SK-N-SH (cell line): Measurements from ENCODE around the gene LTBP1. TPM values are rescaled to one million over a fixed set of nuclear protein-coding genes. Genes with fewer than 3 reads are reported as not detected.

Experiments used
- CTCF ChIA-PET: fragments of 300-600, 350-600 bp; formaldehyde crosslinking; extraction: SDS; loops from one replicate; lab custom pipeline; 2021; lab: Yijun Ruan, JAX
- POLR2A ChIA-PET: fragments of 350-600 bp; sonication (Branson Sonifier 250); formaldehyde crosslinking; extraction: SDS; loops from one replicate; lab custom pipeline; 2020; ENCODE audit warnings: antibody characterized with exemption, inconsistent platforms; lab: Yijun Ruan, JAX
- DNase-seq: peaks from one replicate; pipeline ENCODE4 v3.0.0; 2012
- H2AFZ ChIP-seq: fragments of 200-600 bp; sonication (generic); 2 replicates; pipeline ENCODE4 v1.8.1; 2016; ENCODE audit warnings: antibody characterized with exemption, mild to moderate bottlenecking, low read depth
- H3F3A ChIP-seq: fragments of 200-600 bp; sonication (generic); replicated peaks from 2 replicates; pipeline ENCODE3; 2016; ENCODE audit warnings: antibody characterized with exemption, mild to moderate bottlenecking; ENCODE audit not compliant: insufficient read depth
- H3K27ac ChIP-seq, 2 experiments: fragments of 200-500 bp in 1 of 2; fragments of 200-600 bp in 1 of 2; sonication (Bioruptor generic) in 1 of 2; sonication (generic), shearing (Covaris generic) in 1 of 2; 2 replicates each; pipeline versions ENCODE4 v1.5.1 to v1.6.1; 2014 to 2016; ENCODE audit warnings: low read depth in 2 of 2, inconsistent platforms in 1 of 2, low read length in 1 of 2, mild to moderate bottlenecking in 1 of 2, mixed read lengths in 1 of 2
- H3K27me3 ChIP-seq: fragments of 200-600 bp; sonication (generic), shearing (Covaris generic); 2 replicates; pipeline ENCODE4 v1.6.1; 2016; ENCODE audit warnings: mixed run types; ENCODE audit not compliant: insufficient read depth
- H3K36me3 ChIP-seq, 2 experiments: fragments of 200-500 bp in 1 of 2; fragments of 200-600 bp in 1 of 2; sonication (Bioruptor generic) in 1 of 2; sonication (generic) in 1 of 2; replicated peaks in 1 of 2; 2 replicates each; pipeline versions ENCODE3 to v1.5.1; 2014 to 2016; ENCODE audit warnings: low read length in 1 of 2, mild to moderate bottlenecking in 1 of 2; ENCODE audit not compliant: insufficient read depth in 2 of 2, control insufficient read depth in 1 of 2
- H3K4me1 ChIP-seq, 2 experiments: fragments of 200-500 bp in 1 of 2; fragments of 200-600 bp in 1 of 2; sonication (Bioruptor generic) in 1 of 2; sonication (generic), shearing (Covaris generic) in 1 of 2; 2 replicates each; pipeline versions ENCODE4 v1.5.1 to v1.6.1; 2014 to 2016; ENCODE audit warnings: low read depth in 1 of 2, low read length in 1 of 2, mixed run types in 1 of 2; ENCODE audit not compliant: insufficient read depth in 2 of 2, control insufficient read depth in 1 of 2
- H3K4me2 ChIP-seq: fragments of 200-600 bp; sonication (generic), shearing (Covaris generic); 2 replicates; pipeline ENCODE4 v1.6.1; 2017; ENCODE audit warnings: mixed run types
- H3K4me3 ChIP-seq, 2 experiments: fragments of 200-500 bp in 1 of 2; fragments of 200-600 bp in 1 of 2; sonication (Bioruptor generic) in 1 of 2; sonication (generic), shearing (Covaris generic) in 1 of 2; 2 replicates each; pipeline versions ENCODE4 v1.5.1 to v1.8.1; 2014 to 2016; ENCODE audit warnings: low read depth in 2 of 2, inconsistent platforms in 1 of 2, low read length in 1 of 2, mild to moderate bottlenecking in 1 of 2, mixed read lengths in 1 of 2, moderate library complexity in 1 of 2
- H3K79me2 ChIP-seq: fragments of 200-600 bp; sonication (generic); 2 replicates; pipeline ENCODE4 v1.8.1; 2017; ENCODE audit warnings: mild to moderate bottlenecking; ENCODE audit not compliant: insufficient read depth
- H3K9ac ChIP-seq: fragments of 200-600 bp; sonication (generic); 2 replicates; pipeline ENCODE4 v1.6.1; 2017; ENCODE audit warnings: mixed run types
- H3K9me2 ChIP-seq: fragments of 200-600 bp; sonication (generic); 2 replicates; pipeline ENCODE4 v1.6.1; 2017; ENCODE audit warnings: mixed run types
- H3K9me3 ChIP-seq: fragments of 200-600 bp; sonication (generic); 2 replicates; pipeline ENCODE4 v1.6.1; 2017; ENCODE audit warnings: mixed run types, mild to moderate bottlenecking, moderate library complexity
- H4K20me1 ChIP-seq: fragments of 200-600 bp; sonication (generic); 2 replicates; pipeline ENCODE4 v1.6.1; 2017; ENCODE audit warnings: mild to moderate bottlenecking, mixed run types; ENCODE audit not compliant: insufficient read depth
- CTCF ChIP-seq: fragments of 200-600 bp; sonication (generic); IDR thresholded peaks from 2 replicates; pipeline ENCODE4 v1.6.1; 2017; ENCODE audit warnings: antibody characterized with exemption, mild to moderate bottlenecking, moderate library complexity
- EP300 ChIP-seq, 2 experiments: IDR thresholded peaks; 2 replicates each; pipeline versions ENCODE4 v1.4.0 to v1.6.1; 2012; ENCODE audit warnings: borderline replicate concordance in 1 of 2, low read depth in 1 of 2, low read length in 1 of 2
- FOXJ3 ChIP-seq: sonication (generic); formaldehyde crosslinking; IDR thresholded peaks from 2 replicates; pipeline ENCODE4 v1.5.1; 2020; ENCODE audit warnings: mild to moderate bottlenecking, missing genetic modification reagents
- JUND ChIP-seq: IDR thresholded peaks from 2 replicates; pipeline ENCODE4 v1.4.0; 2012
- MXI1 ChIP-seq: IDR thresholded peaks from 2 replicates; pipeline ENCODE4 v1.6.1; 2012; ENCODE audit warnings: mild to moderate bottlenecking, low read depth, low read length, improper control_type of control experiment
- PBX3 ChIP-seq: IDR thresholded peaks from 2 replicates; pipeline ENCODE4; 2012
- POLR2AphosphoS5 ChIP-seq: IDR thresholded peaks from 2 replicates; pipeline ENCODE4 v1.6.1; 2012; ENCODE audit warnings: low read depth, low read length
- SIN3A ChIP-seq: IDR thresholded peaks from 2 replicates; pipeline ENCODE4 v1.6.1; 2012; ENCODE audit warnings: low read depth, mild to moderate bottlenecking, low read length, moderate library complexity, borderline replicate concordance
- YY1 ChIP-seq: IDR thresholded peaks from 2 replicates; pipeline ENCODE4 v1.4.0; 2012; ENCODE audit warnings: low read depth, mild to moderate bottlenecking
- WGBS: methylation state at CpG from one replicate; pipeline ENCODE4 v1.1.6; 2017; ENCODE audit warnings: low lambda C conversion rate; 5-methylcytosine and 5-hydroxymethylcytosine counted together
- polyA plus RNA-seq, 3 experiments: library from polyadenylated mRNA; depleted of rRNA; stranded (reverse); fragments of >200 nt; gene quantifications; 2 replicates each; pipeline ENCODE4 v1.2.3, GENCODE V29; 2012

Gene LTBP1
- polyA plus RNA-seq, 1 of the 3 experiments (the other 2 are of a cell fraction) = 467 TPM

- Histone ChIP-seq H3K9ac (no peak overlapping the region), H3K27ac (no peak overlapping the region; a peak in 1 of 4 replicates), H3K79me2 (no peaks in the 10 kb centered on the region), H4K20me1 (no peaks in the 10 kb centered on the region), H3K9me2 (no peaks in the 10 kb centered on the region), H2AFZ (no peak overlapping the region), H3K4me3 (no peak overlapping the region), H3F3A (peaks cover 33% of the 10 kb centered on the region), H3K9me3 (peaks cover 10% of the 10 kb centered on the region; the same call in 1 of the 2 replicates), H3K4me2 (no peak overlapping the region), H3K36me3 (peaks cover 0 to 6% of the 10 kb centered on the region in 2 experiments), H3K4me1 (peaks cover 0 to 3% of the 10 kb centered on the region in 2 experiments; a peak in 1 of 4 replicates), H3K27me3 (no peaks in the 10 kb centered on the region)
- CTCF ChIA-PET = no interaction called here
- no peak for DNase-seq
- 54% methylated on average over 2 of the region's 2 CpGs for WGBS
- POLR2A ChIA-PET = no interaction called here
- TF ChIP-seq SIN3A (no peak), POLR2AphosphoS5 (no peak), CTCF (no peak), FOXJ3 (CRISPR knock-in tag) (no peak), MXI1 (no peak), JUND (no peak), EP300 (IDR thresholded peaks at IDR 0.05; ENCODE audit: borderline replicate concordance in 1 of 2, low read depth in 1 of 2, low read length in 1 of 2) (no peak)
These were observed 461.4 kb downstream of the LTBP1 start for GRCh38 chr2:33408109-33408508.

GRCh38 chr2:33409417-33409955, 462.7 kb downstream of the LTBP1 start:
- TF ChIP-seq YY1 (no peak), PBX3 (0 out of 2 replicates have a peak, but pooled peaks have one; percentile 11), MXI1 (no peak), EP300 (IDR thresholded peaks at IDR 0.05; ENCODE audit: borderline replicate concordance in 1 of 2, low read depth in 1 of 2, low read length in 1 of 2) (peak in 1 of 2 experiments; percentile 62; a peak in 1 of 4 replicates)
- no peaks in the 10 kb centered on the region for H4K20me1 ChIP-seq
- no peaks in the 10 kb centered on the region for H3K9me2 ChIP-seq
- H3K79me2 ChIP-seq = no peaks in the 10 kb centered on the region
- H3K4me1 ChIP-seq = peaks cover 0 to 3% of the 10 kb centered on the region in 2 experiments; a peak in 1 of 4 replicates
- DNase-seq = no peak
- H3F3A ChIP-seq = peaks cover 29% of the 10 kb centered on the region
- peaks cover 10% of the 10 kb centered on the region; the same call in 1 of the 2 replicates for H3K9me3 ChIP-seq
- no peak overlapping the region for H3K4me2 ChIP-seq
- 22% methylated on average over 1 of the region's 1 CpG for WGBS
- no peak overlapping the region for H3K4me3 ChIP-seq
- ChIA-PET POLR2A (no interaction called here), CTCF (no interaction called here)
- peak overlapping the region; percentile 39 to 69; a peak in 2 of 4 replicates for H3K27ac ChIP-seq
- H3K9ac ChIP-seq = no peak overlapping the region
- no peak overlapping the region for H2AFZ ChIP-seq
- no peaks in the 10 kb centered on the region for H3K27me3 ChIP-seq
- peaks cover 0 to 6% of the 10 kb centered on the region in 2 experiments for H3K36me3 ChIP-seq
